HG03196 (cell line): ENCODE measurements around the gene PPM1J.
A peak's percentile ranks its signal among the peaks of the same experiment; 100 is the strongest.

ENCODE experiments used
- ATAC-seq: cut with Tn5 transposase; IDR thresholded peaks from one replicate; pipeline ENCODE4 v1.9.1; 2021; ENCODE audit not compliant: unreplicated experiment

Gene PPM1J

GRCh38 chr1:112689196-112689841 is 25.8 kb downstream of the PPM1J start:
- no peak for ATAC-seq

- no peak for ATAC-seq
Measured at GRCh38 chr1:112688781-112689193, 26.3 kb downstream of the PPM1J start.

DNA sequence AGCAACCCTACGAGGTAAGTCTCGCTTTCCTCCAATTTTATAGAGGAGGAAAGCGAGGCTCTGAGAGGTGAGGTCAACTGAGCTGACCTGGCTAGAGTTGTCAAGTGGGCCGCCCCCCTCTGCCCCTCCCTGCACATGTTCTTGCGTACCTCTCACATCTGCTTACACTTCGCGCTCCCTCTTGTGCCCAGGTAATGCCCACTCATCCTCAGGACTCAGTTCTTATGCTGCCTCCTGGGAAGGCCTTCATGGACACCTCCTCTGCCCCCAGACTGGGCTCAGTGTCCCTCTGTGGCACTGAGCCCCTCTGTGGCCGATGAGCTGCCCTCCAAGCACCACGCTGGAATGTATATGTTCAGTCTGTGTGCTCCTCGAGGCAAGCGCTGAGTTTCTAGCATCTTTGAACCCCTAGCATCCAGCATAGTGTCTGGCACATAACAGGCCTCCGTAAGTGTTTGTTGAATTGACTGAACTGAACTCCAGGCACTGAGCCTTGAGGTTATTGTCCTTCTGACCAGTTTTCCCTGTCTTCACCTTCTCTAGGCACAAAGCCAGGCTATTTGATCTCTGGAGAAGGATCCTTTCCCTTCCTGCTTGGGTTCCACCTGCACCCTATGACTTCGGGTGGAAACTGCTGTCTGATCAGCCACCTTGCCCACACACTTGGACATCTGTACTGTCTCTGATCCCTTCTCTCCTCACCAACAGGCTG is 27.2 kb downstream of the PPM1J start:
- no peak for ATAC-seq

- ATAC-seq: no peak
Measured at GRCh38 chr1:112687361-112687760, 27.8 kb downstream of the PPM1J start.

DNA sequence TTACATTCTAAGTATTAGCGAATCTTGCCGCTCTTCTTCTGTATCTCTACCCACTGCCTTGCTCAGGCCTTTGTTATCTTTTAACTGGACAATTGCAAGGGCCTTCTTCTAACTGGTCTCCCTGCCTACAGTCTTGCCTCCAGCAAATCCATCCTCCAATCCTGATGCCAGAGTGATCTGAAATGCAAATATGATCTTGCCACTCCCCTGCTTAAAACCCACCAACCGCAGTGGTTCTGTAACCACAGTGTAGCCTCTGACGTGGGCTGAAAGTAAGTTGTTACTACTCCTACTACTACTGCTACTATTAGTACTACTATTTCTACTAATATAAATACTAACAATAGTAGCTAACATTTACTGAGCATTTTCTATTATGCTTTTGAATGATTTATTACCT is 28.3 kb downstream of the PPM1J start:
- no peak for ATAC-seq

GRCh38 chr1:112686417-112686816 is 28.7 kb downstream of the PPM1J start:
- no peak for ATAC-seq

- ATAC-seq: no peak
Measured at GRCh38 chr1:112685913-112686312, 29.2 kb downstream of the PPM1J start.

GRCh38 chr1:112678605-112679004 is 36.5 kb downstream of the PPM1J start:
- ATAC-seq: no peak

DNA sequence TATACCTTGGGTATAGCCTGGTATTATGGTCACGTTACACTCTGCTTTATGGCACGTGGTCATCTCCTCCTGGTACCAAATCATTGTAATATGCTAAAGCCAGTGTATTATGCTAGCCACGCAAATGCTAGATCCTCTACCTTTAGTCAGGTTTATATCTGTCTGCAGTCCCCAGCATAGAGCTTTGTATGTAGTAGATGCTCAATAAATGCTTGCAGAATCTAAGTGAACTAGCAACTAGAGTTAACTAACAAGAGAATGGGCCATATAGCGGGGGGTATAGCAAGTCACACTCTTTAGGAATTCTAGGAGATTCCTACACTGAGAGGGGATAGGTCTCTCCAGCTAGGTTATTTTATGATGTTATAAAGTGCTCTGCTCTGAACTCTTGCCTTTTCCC is 37.6 kb downstream of the PPM1J start:
- ATAC-seq: no peak

DNA sequence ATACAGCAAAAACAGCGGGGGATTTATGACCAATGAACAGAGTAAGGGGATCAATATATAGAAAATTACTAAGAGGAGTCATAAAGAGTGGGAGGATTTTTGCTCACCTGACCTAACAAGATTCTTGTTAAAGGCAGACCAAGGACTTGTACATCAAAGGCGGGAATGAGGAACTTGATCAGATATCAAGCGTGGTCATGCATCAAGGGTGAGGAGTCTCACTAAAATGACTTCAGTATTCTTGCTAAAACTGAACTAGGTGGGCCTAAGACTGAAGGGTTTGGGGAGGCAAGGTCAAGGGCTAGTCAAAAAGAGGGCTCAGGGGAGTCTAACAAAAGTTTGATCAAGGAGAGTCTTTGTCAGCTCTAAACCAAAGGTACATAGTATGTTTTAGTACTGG is 38.6 kb downstream of the PPM1J start:
- ATAC-seq: no peak

DNA sequence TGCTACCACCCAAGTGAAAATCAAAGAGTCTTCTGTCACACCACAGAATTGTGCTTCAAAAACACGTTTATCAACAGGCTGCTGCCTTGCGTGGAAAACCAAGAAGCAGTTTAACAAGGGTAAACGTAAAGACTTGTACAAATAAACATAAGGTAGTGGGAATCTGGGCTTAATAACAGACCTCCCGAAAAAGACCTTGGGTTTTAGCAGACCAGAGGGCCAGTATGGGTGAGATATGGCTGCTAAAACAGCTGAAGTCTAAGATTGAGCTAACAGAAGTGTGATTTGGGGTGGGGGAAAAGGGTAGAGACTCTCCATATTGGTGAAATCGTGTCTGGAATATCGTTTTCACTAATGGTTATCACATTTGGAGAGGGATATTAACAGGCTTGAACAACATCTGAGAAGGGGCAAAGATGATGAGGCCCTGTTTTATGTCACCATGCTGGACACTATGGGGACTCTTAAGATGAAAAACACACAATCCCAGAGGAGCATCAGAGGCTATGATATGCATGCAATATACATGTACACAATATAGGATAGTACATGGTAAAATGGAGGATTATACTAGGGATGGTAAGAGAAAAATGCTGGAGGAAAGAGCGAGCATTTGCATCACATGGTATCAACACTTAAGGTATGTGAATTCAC is 39.3 kb downstream of the PPM1J start:
- ATAC-seq: no peak

DNA sequence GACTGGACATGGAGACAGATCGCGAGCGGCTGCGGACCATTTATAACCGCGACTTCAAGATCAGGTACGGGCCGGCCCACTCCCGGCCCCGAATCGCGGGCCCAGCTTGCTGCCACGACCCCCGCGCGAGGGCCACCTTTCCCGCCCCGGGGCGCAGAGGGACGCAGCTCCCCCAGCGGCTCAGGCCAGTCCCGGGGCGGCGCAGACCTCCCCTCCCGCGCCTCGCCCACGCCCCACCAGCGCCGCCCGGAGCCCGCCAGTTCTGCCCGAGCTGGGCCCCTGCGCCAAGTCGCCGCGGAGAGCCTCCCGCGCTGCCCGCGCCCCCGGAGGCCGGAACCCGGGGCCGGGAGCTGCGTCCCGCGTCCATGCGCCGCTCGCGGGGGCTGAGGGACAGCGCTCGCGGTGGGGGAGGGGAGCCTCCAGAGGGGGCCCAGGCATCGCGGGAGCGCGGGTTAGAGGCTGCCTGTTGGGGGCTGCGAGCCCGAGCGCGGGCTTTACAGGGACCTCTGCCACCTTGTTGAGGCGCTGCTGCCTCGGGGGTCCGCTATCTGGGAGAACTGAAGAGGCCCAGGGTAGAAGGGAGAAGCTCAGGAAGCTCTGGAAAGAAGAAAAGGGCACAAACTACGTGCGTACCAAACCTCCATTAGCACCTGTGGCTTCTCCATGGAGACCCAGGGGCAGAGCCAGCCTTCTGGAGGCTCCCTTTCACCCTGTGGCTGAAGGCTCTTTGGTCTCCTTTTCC is 40.0 kb downstream of the PPM1J start:
- peak; percentile 34 for ATAC-seq

DNA sequence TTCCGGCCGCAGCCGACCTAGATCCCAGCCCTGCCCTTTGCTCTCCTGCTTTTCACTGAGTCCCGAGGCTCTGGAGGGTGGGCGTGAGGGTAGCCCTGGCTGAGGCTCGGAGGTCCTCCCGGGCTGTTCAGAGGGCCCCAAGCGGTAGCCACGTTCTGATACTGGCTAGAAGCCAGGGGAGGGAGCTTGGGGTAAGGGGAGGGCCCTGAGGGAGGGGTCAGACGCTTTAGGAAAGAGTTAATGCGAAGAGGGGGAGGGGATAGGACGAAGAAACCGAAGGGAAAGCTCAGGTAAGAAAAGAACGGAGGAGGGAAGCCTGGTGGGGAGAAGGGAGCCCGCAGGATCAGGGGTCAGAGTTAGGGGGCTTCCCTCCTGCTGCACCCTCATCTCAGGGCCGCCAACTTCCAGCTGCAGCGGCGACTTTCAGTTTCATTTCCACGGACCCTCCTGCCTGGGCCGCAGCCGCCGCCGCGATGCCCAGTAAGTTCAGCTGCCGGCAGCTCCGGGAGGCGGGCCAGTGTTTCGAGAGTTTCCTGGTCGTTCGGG is 40.6 kb downstream of the PPM1J start, which contains the start of gene MOV10:
Gene MOV10 (plus strand): TSS at position 220 of the 546 bp plus-strand sequence. CDS start 254 bp downstream, at position 474.
- peak; percentile 52 for ATAC-seq

DNA sequence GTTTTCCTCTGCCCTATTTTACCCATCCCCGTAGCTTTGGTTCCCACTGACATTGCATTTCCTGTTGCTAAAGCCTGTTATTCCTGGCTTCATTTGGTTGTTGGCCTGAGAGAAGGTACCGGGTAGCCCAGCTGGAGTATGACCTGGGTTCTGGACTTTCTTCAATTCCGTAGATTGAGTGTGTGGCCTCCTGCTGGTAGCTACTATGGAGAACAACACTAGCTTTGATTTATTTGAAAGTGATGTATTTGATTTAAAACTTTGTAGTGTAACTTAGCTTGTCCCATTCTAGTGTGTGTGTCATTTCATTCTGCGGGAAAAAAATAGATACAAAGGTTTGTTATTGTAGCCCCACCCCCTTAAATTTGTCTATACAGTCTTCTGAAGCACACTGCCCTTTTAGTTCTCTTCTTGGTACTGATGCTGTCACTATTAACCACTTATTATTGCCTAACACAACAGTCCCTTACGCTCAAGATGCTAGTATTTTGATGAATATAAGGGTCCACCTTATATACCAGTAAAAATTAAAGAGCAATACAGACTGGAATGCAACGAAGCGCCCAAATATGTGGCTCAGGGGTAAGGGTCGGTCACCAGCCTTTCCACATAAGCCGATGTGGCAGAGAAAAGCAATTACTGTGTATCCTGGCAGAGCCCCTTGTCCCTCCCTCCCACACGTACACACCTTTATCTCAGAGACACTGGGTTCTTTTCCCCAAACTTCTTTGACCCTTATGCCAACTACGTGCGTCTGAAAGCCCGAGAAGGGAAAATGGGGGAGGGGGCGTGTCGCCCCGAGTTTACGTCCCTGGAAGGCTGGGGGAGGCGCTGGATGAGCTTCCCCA is 41.3 kb downstream of the PPM1J start:
- ATAC-seq: peak; percentile 8

DNA sequence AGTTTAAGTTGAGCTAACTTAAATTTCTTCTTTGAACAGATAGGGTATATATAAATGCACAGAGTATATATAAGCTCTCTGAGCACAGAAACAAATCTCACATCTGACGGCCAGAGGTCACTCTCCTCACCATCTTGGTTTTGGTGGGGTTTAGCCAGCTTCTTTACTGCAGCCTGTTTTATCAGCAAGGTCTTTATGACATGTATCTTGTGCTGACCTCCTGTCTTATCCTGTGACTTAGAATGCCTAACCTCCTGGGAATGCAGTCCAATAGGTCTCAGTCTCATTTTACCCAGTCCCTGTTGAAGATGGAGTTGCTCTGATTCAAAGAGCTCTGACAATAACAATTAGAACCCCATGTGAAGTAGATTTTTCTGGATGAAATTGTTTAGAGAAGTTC is 42.3 kb downstream of the PPM1J start:
- ATAC-seq: no peak

GRCh38 chr1:112672009-112672408 is 43.1 kb downstream of the PPM1J start:
- no peak for ATAC-seq

DNA sequence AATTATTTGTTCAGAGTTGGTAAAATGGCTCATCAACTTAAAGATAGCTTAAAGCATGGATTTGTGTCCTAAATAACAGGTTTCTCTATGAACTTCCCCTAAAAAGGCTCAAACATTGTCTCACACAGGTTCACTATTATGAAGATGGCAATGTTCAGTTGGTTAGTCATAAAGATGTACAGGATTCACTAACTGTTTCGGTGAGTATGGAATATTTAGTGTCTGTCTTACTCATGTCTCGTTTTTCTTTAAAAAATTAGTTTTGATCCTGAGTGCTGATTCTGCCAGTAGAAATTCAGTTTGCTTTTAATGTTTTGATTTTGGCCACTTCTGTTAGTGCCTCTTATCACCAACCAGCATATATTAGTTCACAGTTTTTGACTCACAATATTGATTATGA is 48.2 kb downstream of the PPM1J start:
- ATAC-seq: no peak

GRCh38 chr1:112665857-112666256 is 49.3 kb downstream of the PPM1J start:
- ATAC-seq: no peak
